ENCODE results near the gene PLAC8L1. TPM values are rescaled to one million over a fixed set of nuclear protein-coding genes. Genes with fewer than 3 reads are reported as not detected.
"Not testable (repeated sequence)": the region's sequence is repeated elsewhere in the genome, so short reads cannot be mapped to it uniquely, and the experiment has no call there.

The PLAC8L1 gene
- total and polyA plus RNA-seq, 2 donors = 0.24 to 1.5 TPM

DNA sequence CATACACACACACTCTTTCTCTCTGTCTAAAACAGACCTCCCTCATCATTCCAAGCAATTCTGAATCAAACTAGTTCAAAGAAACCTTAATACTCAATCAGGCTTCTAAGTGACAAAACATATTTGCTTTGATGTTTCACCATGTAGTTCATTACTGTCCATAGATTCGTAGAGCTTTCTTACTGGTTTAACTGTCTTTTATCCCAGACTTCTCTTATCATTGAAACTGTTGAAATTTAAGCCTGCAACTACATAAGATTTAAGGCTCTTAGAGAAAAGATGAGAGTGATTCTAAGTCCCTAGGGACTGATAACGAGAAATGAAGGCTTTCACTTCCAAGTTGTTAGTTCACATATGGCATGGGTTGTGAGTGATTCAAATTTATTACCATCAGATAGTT is 11.0 kb upstream of the PLAC8L1 start:
- Histone ChIP-seq H3K36me3 (ENCODE audit: control insufficient read depth in 2 of 2, insufficient read depth in 2 of 2, low read length in 1 of 2) (peaks cover 3 to 44% of the 10 kb centered on the region in 2 donors), H3K27me3 (ENCODE audit: control insufficient read depth in 2 of 2, insufficient read depth in 1 of 2, low read length in 1 of 2) (no peaks in the 10 kb centered on the region), H3K27ac (ENCODE audit: low read depth in 1 of 2, low read length in 1 of 2) (no peak overlapping the region), H3K4me1 (ENCODE audit: control insufficient read depth in 2 of 2, insufficient read depth in 2 of 2, low read length in 2 of 2) (no peaks in the 10 kb centered on the region), H3K4me3 (ENCODE audit: low read length in 2 of 2) (no peak overlapping the region), H3K9me3 (ENCODE audit: control insufficient read depth in 2 of 2, insufficient read depth in 1 of 2, low read length in 1 of 2) (no peaks in the 10 kb centered on the region)
- 98% methylated on average over 2 of the region's 2 CpGs for WGBS
- no peak for DNase-seq (ENCODE audit: low read depth in 6 of 9, low spot score in 9 of 9)

DNA sequence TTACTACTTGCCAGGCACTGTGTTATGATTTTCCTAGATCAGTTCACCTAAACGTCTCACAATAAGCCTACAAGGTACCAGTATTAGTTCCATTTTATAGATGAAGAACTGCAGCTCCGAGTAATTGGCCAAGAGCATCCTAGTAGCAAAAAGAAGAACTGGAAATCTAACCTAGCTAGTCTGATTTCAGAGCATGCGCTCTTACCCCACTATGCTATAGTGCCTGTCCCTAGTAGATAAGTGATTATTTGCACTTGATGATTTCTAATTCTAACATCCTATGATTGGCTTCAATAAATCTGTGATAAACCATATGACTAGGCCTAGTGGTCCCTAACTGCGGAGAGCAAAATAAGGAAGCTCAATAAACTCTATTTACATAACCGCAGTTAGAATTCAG is 7.1 kb upstream of the PLAC8L1 start:
- H3K9me3 ChIP-seq (ENCODE audit: control insufficient read depth in 2 of 2, insufficient read depth in 1 of 2, low read length in 1 of 2) = no peaks in the 10 kb centered on the region
- no peaks in the 10 kb centered on the region for H3K4me1 ChIP-seq (ENCODE audit: control insufficient read depth in 2 of 2, insufficient read depth in 2 of 2, low read length in 2 of 2)
- 97% methylated on average over 5 of the region's 5 CpGs for WGBS

DNA sequence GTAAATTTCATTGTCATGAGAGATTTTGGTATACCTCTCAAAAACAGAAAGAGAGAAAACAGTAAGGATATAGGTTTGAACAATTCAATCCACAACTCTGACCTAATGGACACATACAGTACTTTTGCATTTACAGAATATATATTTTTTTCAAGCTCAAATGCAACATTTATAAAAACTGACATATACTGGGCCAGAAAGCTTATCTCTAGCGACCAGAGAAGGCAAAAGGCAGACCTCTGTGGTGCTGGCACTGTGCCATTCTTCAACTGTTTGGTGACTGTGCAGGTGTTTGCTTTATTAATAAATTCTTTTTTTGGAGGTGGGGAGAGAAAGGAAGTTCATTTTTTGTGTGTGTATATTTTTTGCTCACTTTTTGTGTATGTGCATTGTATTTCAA is 6.0 kb upstream of the PLAC8L1 start:
- H3K4me1 ChIP-seq (ENCODE audit: control insufficient read depth in 2 of 2, insufficient read depth in 2 of 2, low read length in 2 of 2) = no peaks in the 10 kb centered on the region
- H3K36me3 ChIP-seq (ENCODE audit: control insufficient read depth in 2 of 2, insufficient read depth in 2 of 2, low read length in 1 of 2) = peaks cover 3 to 15% of the 10 kb centered on the region in 2 donors
- H3K4me3 ChIP-seq (ENCODE audit: low read length in 2 of 2) = no peak overlapping the region
- no peak overlapping the region for H3K27ac ChIP-seq (ENCODE audit: low read depth in 1 of 2, low read length in 1 of 2)
- DNase-seq (ENCODE audit: low read depth in 6 of 9, low spot score in 9 of 9) = no peak
- no peaks in the 10 kb centered on the region for H3K9me3 ChIP-seq (ENCODE audit: control insufficient read depth in 2 of 2, insufficient read depth in 1 of 2, low read length in 1 of 2)
- WGBS = 13% methylated on average over 1 of the region's 1 CpG
- no peaks in the 10 kb centered on the region for H3K27me3 ChIP-seq (ENCODE audit: control insufficient read depth in 2 of 2, insufficient read depth in 1 of 2, low read length in 1 of 2)

More for the DNA sequence above, 7.1 kb upstream of the PLAC8L1 start:
- Histone ChIP-seq H3K4me3 (ENCODE audit: low read length in 2 of 2) (no peak overlapping the region), H3K36me3 (ENCODE audit: control insufficient read depth in 2 of 2, insufficient read depth in 2 of 2, low read length in 1 of 2) (peaks cover 3 to 15% of the 10 kb centered on the region in 2 donors), H3K27me3 (ENCODE audit: control insufficient read depth in 2 of 2, insufficient read depth in 1 of 2, low read length in 1 of 2) (no peaks in the 10 kb centered on the region), H3K27ac (ENCODE audit: low read depth in 1 of 2, low read length in 1 of 2) (no peak overlapping the region)
- no peak for DNase-seq (ENCODE audit: low read depth in 6 of 9, low spot score in 9 of 9)

DNA sequence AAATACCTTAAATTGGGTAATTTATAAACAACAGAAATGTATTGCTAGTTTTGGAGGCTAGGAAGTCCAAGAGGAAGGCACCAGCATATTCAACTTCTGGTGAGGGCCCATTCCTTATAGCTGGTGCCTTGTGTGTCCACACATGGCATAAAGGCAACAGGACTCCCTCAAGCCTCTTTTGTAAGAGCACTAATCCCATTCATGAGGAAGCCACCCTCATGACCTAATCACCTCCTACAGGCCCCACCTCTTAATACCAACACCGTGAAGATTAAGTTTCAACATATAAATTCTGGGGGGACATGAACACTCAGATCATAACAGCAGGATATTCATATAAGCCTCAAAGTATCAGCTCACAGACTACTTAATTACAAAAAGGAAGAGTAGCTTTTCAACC is 4.0 kb upstream of the PLAC8L1 start:
- no peaks in the 10 kb centered on the region for H3K4me1 ChIP-seq (ENCODE audit: control insufficient read depth in 2 of 2, insufficient read depth in 2 of 2, low read length in 2 of 2)
- H3K27me3 ChIP-seq (ENCODE audit: control insufficient read depth in 2 of 2, insufficient read depth in 1 of 2, low read length in 1 of 2) = no peaks in the 10 kb centered on the region
- 73% methylated on average over 1 of the region's 1 CpG for WGBS
- no peak overlapping the region for H3K27ac ChIP-seq (ENCODE audit: low read depth in 1 of 2, low read length in 1 of 2)
- H3K36me3 ChIP-seq (ENCODE audit: control insufficient read depth in 2 of 2, insufficient read depth in 2 of 2, low read length in 1 of 2) = peaks cover 3 to 12% of the 10 kb centered on the region in 2 donors
- H3K4me3 ChIP-seq (ENCODE audit: low read length in 2 of 2) = no peak overlapping the region
- no peaks in the 10 kb centered on the region for H3K9me3 ChIP-seq (ENCODE audit: control insufficient read depth in 2 of 2, insufficient read depth in 1 of 2, low read length in 1 of 2)
- no peak for DNase-seq (ENCODE audit: low read depth in 6 of 9, low spot score in 9 of 9)

DNA sequence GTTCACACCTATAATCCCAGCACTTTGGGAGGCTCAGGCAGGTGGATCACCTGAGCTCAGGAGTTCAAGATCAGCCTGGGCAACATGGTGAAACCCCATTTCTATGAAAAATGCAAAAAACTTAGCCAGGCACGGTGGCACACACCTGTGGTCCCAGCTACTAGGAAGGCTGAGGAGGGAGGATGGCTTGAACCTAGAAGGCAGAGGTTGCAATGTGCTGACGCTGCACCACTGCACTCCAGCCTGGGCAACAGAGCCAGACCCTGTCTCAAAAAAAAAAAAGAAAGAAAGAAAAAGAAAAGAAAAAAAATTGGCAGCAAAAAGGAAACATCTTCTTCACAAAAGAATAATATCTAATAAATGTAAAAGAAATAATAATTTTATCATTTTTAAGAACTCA is 3.5 kb upstream of the PLAC8L1 start:
- not testable (repeated sequence) for H3K27ac ChIP-seq (ENCODE audit: low read depth in 1 of 2, low read length in 1 of 2); H3K36me3 ChIP-seq (ENCODE audit: control insufficient read depth in 2 of 2, insufficient read depth in 2 of 2, low read length in 1 of 2); H3K9me3 ChIP-seq (ENCODE audit: control insufficient read depth in 2 of 2, insufficient read depth in 1 of 2, low read length in 1 of 2); DNase-seq (ENCODE audit: low read depth in 6 of 9, low spot score in 9 of 9); H3K4me3 ChIP-seq (ENCODE audit: low read length in 2 of 2); H3K27me3 ChIP-seq (ENCODE audit: control insufficient read depth in 2 of 2, insufficient read depth in 1 of 2, low read length in 1 of 2); H3K4me1 ChIP-seq (ENCODE audit: control insufficient read depth in 2 of 2, insufficient read depth in 2 of 2, low read length in 2 of 2)
- WGBS = 96% methylated on average over 2 of the region's 2 CpGs

DNA sequence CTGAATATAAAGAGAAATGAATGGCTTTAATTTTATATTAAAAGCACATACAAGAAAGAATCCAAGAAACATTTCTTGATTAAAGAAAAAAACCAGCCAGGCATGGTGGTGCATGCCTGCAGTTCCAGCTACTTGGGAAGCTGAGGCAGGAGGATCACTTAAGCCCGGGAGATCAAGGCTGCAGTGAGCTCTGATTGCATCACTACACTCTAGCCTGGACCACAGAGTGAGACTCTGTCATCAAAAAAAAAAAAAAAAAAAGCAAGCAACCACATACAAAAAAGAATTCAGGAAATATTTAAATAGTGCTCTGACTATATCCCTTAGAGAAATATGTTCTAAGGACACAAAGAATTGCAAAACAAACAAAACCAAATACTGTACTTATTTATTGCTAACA is 2.5 kb upstream of the PLAC8L1 start:
- Histone ChIP-seq H3K27me3 (ENCODE audit: control insufficient read depth in 2 of 2, insufficient read depth in 1 of 2, low read length in 1 of 2) (no peaks in the 10 kb centered on the region), H3K9me3 (ENCODE audit: control insufficient read depth in 2 of 2, insufficient read depth in 1 of 2, low read length in 1 of 2) (no peaks in the 10 kb centered on the region), H3K4me1 (ENCODE audit: control insufficient read depth in 2 of 2, insufficient read depth in 2 of 2, low read length in 2 of 2) (no peaks in the 10 kb centered on the region), H3K36me3 (ENCODE audit: control insufficient read depth in 2 of 2, insufficient read depth in 2 of 2, low read length in 1 of 2) (peaks cover 3 to 6% of the 10 kb centered on the region in 2 donors), H3K27ac (ENCODE audit: low read depth in 1 of 2, low read length in 1 of 2) (no peak overlapping the region), H3K4me3 (ENCODE audit: low read length in 2 of 2) (no peak overlapping the region)
- WGBS = 9% methylated on average over 1 of the region's 1 CpG
- no peak for DNase-seq (ENCODE audit: low read depth in 6 of 9, low spot score in 9 of 9)

DNA sequence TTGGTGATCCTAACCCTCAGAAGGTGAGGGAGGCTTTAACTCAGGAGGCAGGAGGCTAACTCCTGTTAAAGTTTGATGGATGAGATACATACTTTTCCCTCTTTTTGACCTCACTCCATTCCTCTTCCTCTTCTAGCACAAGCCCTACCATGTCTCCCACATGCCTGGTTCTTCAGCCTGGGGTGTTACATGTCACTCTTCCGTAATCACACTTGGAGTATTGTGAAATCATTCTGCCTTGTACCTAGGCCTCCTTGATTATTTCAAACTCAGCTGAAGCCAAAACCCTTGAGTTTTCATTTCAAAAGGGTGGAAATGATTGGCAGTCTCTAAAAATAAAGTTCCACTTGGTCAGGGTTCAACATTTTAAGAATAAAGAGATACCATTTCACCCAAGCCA is 1.8 kb downstream of the PLAC8L1 start:
- Histone ChIP-seq H3K27me3 (ENCODE audit: control insufficient read depth in 2 of 2, insufficient read depth in 1 of 2, low read length in 1 of 2) (no peaks in the 10 kb centered on the region), H3K27ac (ENCODE audit: low read depth in 1 of 2, low read length in 1 of 2) (no peak overlapping the region), H3K36me3 (ENCODE audit: control insufficient read depth in 2 of 2, insufficient read depth in 2 of 2, low read length in 1 of 2) (peaks cover 0 to 3% of the 10 kb centered on the region in 2 donors), H3K4me3 (ENCODE audit: low read length in 2 of 2) (no peak overlapping the region), H3K9me3 (ENCODE audit: control insufficient read depth in 2 of 2, insufficient read depth in 1 of 2, low read length in 1 of 2) (no peaks in the 10 kb centered on the region), H3K4me1 (ENCODE audit: control insufficient read depth in 2 of 2, insufficient read depth in 2 of 2, low read length in 2 of 2) (no peaks in the 10 kb centered on the region)
- DNase-seq (ENCODE audit: low read depth in 6 of 9, low spot score in 9 of 9) = no peak
- 95% methylated on average over 1 of the region's 1 CpG for WGBS

DNA sequence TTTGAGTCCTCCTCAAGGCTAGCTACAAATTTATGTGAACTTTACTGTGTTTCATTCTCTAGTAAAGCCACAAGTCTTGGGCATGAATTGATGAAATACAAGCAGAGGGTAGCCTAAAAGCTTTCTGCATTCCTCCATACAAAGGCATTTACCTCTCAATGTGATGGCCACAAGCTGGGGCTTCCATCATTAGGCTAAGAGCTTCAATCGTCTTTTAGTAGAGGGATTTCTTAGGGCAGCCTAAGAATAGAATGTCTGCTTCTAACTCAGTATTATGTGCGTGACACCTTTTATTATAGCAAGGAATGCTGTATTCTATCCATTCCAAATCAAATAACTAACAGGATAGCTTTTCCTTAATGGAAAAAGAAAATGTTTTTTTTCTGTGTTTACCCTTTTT is 3.7 kb downstream of the PLAC8L1 start:
- Histone ChIP-seq H3K4me1 (ENCODE audit: control insufficient read depth in 2 of 2, insufficient read depth in 2 of 2, low read length in 2 of 2) (no peaks in the 10 kb centered on the region), H3K36me3 (ENCODE audit: control insufficient read depth in 2 of 2, insufficient read depth in 2 of 2, low read length in 1 of 2) (peaks cover 0 to 3% of the 10 kb centered on the region in 2 donors), H3K4me3 (ENCODE audit: low read length in 2 of 2) (no peak overlapping the region), H3K27ac (ENCODE audit: low read depth in 1 of 2, low read length in 1 of 2) (no peak overlapping the region), H3K27me3 (ENCODE audit: control insufficient read depth in 2 of 2, insufficient read depth in 1 of 2, low read length in 1 of 2) (no peaks in the 10 kb centered on the region), H3K9me3 (ENCODE audit: control insufficient read depth in 2 of 2, insufficient read depth in 1 of 2, low read length in 1 of 2) (no peaks in the 10 kb centered on the region)
- no peak for DNase-seq (ENCODE audit: low read depth in 6 of 9, low spot score in 9 of 9)
- WGBS = 95% methylated on average over 2 of the region's 2 CpGs

DNA sequence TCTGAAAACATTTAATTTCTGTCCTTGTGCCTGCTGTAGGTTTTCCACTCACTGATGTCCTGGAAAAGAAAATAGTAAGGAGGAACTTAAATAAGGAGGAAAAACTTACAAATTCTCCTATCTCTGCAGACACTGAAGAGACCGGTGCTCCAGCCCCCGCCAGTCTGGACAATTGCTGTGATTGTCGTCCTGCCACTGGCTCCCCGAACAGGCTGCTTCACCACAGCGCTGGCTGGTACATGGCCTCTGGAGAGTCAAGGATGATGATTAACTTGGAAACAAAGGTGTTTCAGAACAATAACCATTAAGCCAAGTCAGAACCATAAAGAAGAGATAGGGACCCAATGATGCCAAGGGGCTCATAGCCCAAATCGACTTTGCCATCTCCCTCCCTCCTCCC is 7.3 kb downstream of the PLAC8L1 start:
- H3K4me1 ChIP-seq (ENCODE audit: control insufficient read depth in 2 of 2, insufficient read depth in 2 of 2, low read length in 2 of 2) = no peaks in the 10 kb centered on the region
- 98% methylated on average over 6 of the region's 6 CpGs for WGBS
- H3K36me3 ChIP-seq (ENCODE audit: control insufficient read depth in 2 of 2, insufficient read depth in 2 of 2, low read length in 1 of 2) = no peaks in the 10 kb centered on the region
- H3K27ac ChIP-seq (ENCODE audit: low read depth in 1 of 2, low read length in 1 of 2) = no peak overlapping the region
- H3K9me3 ChIP-seq (ENCODE audit: control insufficient read depth in 2 of 2, insufficient read depth in 1 of 2, low read length in 1 of 2) = no peaks in the 10 kb centered on the region
- no peak overlapping the region for H3K4me3 ChIP-seq (ENCODE audit: low read length in 2 of 2)
- no peak for DNase-seq (ENCODE audit: low read depth in 6 of 9, low spot score in 9 of 9)
- H3K27me3 ChIP-seq (ENCODE audit: control insufficient read depth in 2 of 2, insufficient read depth in 1 of 2, low read length in 1 of 2) = no peaks in the 10 kb centered on the region

DNA sequence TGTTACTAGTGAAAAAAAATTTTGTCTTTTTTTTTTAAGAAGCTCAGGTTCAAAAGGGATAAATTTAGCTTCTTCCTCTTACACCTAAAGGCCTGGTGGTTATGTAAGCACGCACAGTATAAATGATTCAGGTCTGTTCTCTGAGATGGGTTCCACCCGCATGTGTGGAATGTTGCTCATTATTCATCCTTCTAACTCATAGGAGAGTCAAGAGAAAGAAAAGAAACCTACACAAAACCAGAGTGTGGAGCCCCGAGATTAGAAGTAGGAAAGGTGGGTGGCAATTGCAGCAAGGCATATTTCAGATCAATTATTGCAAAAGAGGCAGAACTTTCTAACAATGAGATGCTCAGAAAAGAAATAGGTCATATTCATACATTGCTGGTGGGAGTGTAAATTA is 13.5 kb downstream of the PLAC8L1 start:
- Histone ChIP-seq H3K36me3 (ENCODE audit: control insufficient read depth in 2 of 2, insufficient read depth in 2 of 2, low read length in 1 of 2) (no peaks in the 10 kb centered on the region), H3K4me1 (ENCODE audit: control insufficient read depth in 2 of 2, insufficient read depth in 2 of 2, low read length in 2 of 2) (no peaks in the 10 kb centered on the region), H3K4me3 (ENCODE audit: low read length in 2 of 2) (no peak overlapping the region), H3K27ac (ENCODE audit: low read depth in 1 of 2, low read length in 1 of 2) (no peak overlapping the region), H3K27me3 (ENCODE audit: control insufficient read depth in 2 of 2, insufficient read depth in 1 of 2, low read length in 1 of 2) (no peaks in the 10 kb centered on the region), H3K9me3 (ENCODE audit: control insufficient read depth in 2 of 2, insufficient read depth in 1 of 2, low read length in 1 of 2) (no peaks in the 10 kb centered on the region)
- WGBS = 86% methylated on average over 3 of the region's 3 CpGs
- DNase-seq (ENCODE audit: low read depth in 6 of 9, low spot score in 9 of 9) = no peak

All from thymus (tissue), 11 donors.